Stomach (tissue), 9 donors: ENCODE measurements around the gene PARVB. TPM values are rescaled to one million over a fixed set of nuclear protein-coding genes. Genes with fewer than 3 reads are reported as not detected.

Experiments
- DNase-seq, 2 donors: peaks; one replicate each; pipeline versions ENCODE4 v3.0.0 to v3.0.0-alpha.2; 2013 to 2019
- H3K27ac ChIP-seq, 5 donors: fragments of 200-600 bp in 4 of 5; sonication (generic) in 4 of 5; one replicate each; pipeline ENCODE4 v1.5.1; 2013 to 2019; ENCODE audit warnings: mild to moderate bottlenecking in 1 of 5, moderate library complexity in 1 of 5
- H3K27me3 ChIP-seq, 3 donors: fragments of 200-600 bp; sonication (generic); one replicate each; pipeline ENCODE4 v1.5.1; 2017 to 2019; ENCODE audit warnings: mixed run types in 1 of 3
- H3K36me3 ChIP-seq, 4 donors: fragments of 200-600 bp; sonication (generic); 1 replicate in 3 of 4; 2 replicates in 1 of 4; pipeline ENCODE4 v1.5.1; 2016 to 2019
- H3K4me1 ChIP-seq, 4 donors: fragments of 200-600 bp; sonication (generic); one replicate each; pipeline ENCODE4 v1.5.1; 2016 to 2019
- H3K4me3 ChIP-seq, 4 donors: fragments of 200-600 bp; sonication (generic) in 3 of 4; one replicate each; pipeline ENCODE4 v1.5.1; 2016 to 2019; ENCODE audit warnings: mild to moderate bottlenecking in 1 of 4
- H3K9me3 ChIP-seq, 4 donors: fragments of 200-600 bp; sonication (generic); one replicate each; pipeline ENCODE4 v1.5.1; 2016 to 2019
- CTCF ChIP-seq, 7 experiments: fragments of 450-650 bp in 4 of 7; fragments of 200-600 bp in 3 of 7; sonication (generic) in 3 of 7; IDR thresholded peaks; one replicate each; pipeline ENCODE4 v1.5.1; 2016 to 2019; ENCODE audit warnings: antibody characterized with exemption in 7 of 7, control low read depth in 2 of 7, mild to moderate bottlenecking in 1 of 7
- EP300 ChIP-seq: sonication (generic); formaldehyde crosslinking; IDR thresholded peaks from one replicate; pipeline ENCODE4 v1.6.1; 2017; ENCODE audit warnings: antibody characterized with exemption
- POLR2A ChIP-seq, 4 donors: fragments of 450-650 bp; IDR thresholded peaks; one replicate each; pipeline ENCODE4 v1.6.1; 2016; ENCODE audit warnings: antibody characterized with exemption in 4 of 4, control low read depth in 2 of 4, mild to moderate bottlenecking in 1 of 4, moderate library complexity in 1 of 4
- POLR2AphosphoS5 ChIP-seq, 3 donors: sonication (generic); formaldehyde crosslinking; IDR thresholded peaks; one replicate each; pipeline ENCODE4 v1.6.1; 2016; ENCODE audit warnings: antibody characterized with exemption in 3 of 3
- WGBS, 5 donors: extraction: QIAGEN DNeasy Blood & Tissue Kit in 3 of 5; methylation state at CpG; one replicate each; pipeline versions ENCODE4 v1.1.5 to v1.1.7; 2013 to 2018; 5-methylcytosine and 5-hydroxymethylcytosine counted together
- intact Hi-C: fragments of 100-400 bp; cut with DNase I; formaldehyde crosslinking; loops from one replicate; pipeline ENCODE4 v1.15.1; 2023; ENCODE audit warnings: low total_unique reads
- polyA plus RNA-seq, 3 donors: library from polyadenylated mRNA; stranded (reverse); fragments of 200-250 nt; gene quantifications; one replicate each; pipeline ENCODE4 v1.2.3, GENCODE V29; 2013
- total RNA-seq, 5 donors: library from RNA; depleted of rRNA; stranded (reverse); fragments of >200 nt; gene quantifications; one replicate each; pipeline versions ENCODE4 v1.1.0 to v1.2.3, GENCODE V29; 2014 to 2016
- donor health status: healthy with polysubstance abuse.
- donor health status: Bipolar disorder and iron deficiency.
- donor health status: healthy.

The PARVB gene
- total and polyA plus RNA-seq, 8 donors = 2.9 to 143 (median 19.1) TPM

GRCh38 chr22:44033287-44033686 lies 9.2 kb downstream of the PARVB start:
- intact Hi-C loops = no loop called here
- H3K36me3 ChIP-seq = no peaks in the 10 kb centered on the region
- H3K4me1 ChIP-seq = peaks cover 0 to 16% (median 6%) of the 10 kb centered on the region in 4 donors
- no peak overlapping the region for H3K27ac ChIP-seq
- H3K27me3 ChIP-seq = no peaks in the 10 kb centered on the region
- no peak for DNase-seq
- no peak for TF ChIP-seq POLR2AphosphoS5 (IDR thresholded peaks at IDR 0.05)
- no peak for TF ChIP-seq CTCF (IDR thresholded peaks at IDR 0.05)
- no peak for TF ChIP-seq EP300
- TF ChIP-seq POLR2A (IDR thresholded peaks at IDR 0.05) = no peak
- H3K9me3 ChIP-seq = no peaks in the 10 kb centered on the region
- no peak overlapping the region for H3K4me3 ChIP-seq
- WGBS, 5 donors = 89 to 94% (median 91%) methylated on average over 7 of the region's 7 CpGs

GRCh38 chr22:44033694-44034093 lies 9.6 kb downstream of the PARVB start:
- no peak overlapping the region for H3K27ac ChIP-seq
- WGBS, 5 donors = 73 to 85% (median 77%) methylated on average over 8 of the region's 8 CpGs
- intact Hi-C loops = no loop called here
- H3K9me3 ChIP-seq = no peaks in the 10 kb centered on the region
- no peaks in the 10 kb centered on the region for H3K36me3 ChIP-seq
- H3K4me3 ChIP-seq = no peak overlapping the region
- peaks cover 0 to 16% (median 6%) of the 10 kb centered on the region in 4 donors for H3K4me1 ChIP-seq
- no peaks in the 10 kb centered on the region for H3K27me3 ChIP-seq
- TF ChIP-seq EP300 = no peak
- no peak for TF ChIP-seq POLR2A (IDR thresholded peaks at IDR 0.05)
- no peak for TF ChIP-seq CTCF (IDR thresholded peaks at IDR 0.05)
- no peak for TF ChIP-seq POLR2AphosphoS5 (IDR thresholded peaks at IDR 0.05)
- peak in 1 of 2 donors; percentile 65 for DNase-seq

DNA sequence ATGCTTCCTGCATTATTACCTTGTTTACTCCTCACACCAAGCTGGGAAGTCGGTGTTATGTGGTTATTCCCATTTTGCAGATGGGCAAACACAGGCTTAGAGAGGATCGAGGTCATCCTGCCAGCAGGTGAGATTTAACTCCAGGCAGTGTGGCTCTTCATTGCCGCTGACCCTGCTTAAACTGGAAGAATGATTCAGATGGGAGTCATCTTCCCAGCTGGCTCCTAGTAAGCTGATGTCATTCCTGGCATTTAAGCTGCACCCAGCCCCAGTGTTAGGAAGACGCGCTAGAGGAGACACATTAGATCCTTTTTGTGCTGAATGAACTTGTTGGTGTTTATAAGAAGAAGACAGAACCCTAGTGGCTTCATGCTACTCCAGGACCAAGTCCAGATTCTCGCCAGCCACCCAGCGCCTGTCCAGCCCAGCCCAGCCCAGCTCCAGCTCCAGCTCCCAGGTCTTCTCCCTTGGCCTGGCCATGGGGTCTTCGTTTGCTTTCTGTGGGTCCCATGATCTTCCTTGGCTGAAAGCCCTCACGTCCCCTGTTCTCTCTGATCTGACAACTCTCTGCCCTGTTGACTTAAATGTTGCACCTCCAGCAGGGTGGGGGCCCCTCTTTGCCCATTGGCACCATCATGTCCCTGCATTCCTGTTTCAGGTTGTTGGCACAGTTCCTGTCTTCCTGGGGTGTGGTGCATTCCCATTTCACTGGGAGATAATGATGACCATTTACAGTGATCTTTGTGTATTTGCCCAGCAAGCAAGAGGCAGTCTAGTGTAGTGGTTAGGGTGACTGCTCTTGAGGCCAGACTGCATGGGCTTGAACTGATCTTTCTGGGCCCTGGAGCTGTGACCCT lies 13.6 kb downstream of the PARVB start:
- H3K4me3 ChIP-seq = no peak overlapping the region
- TF ChIP-seq POLR2AphosphoS5 (IDR thresholded peaks at IDR 0.05) = peak in 1 of 3 donors; percentile 73
- TF ChIP-seq POLR2A (IDR thresholded peaks at IDR 0.05) = no peak
- peak overlapping the region in 3 of 5 donors; percentile 10 to 44 (median 40) for H3K27ac ChIP-seq
- peaks cover 0 to 17% (median 6%) of the 10 kb centered on the region in 4 donors for H3K4me1 ChIP-seq
- no peaks in the 10 kb centered on the region for H3K9me3 ChIP-seq
- H3K27me3 ChIP-seq = no peaks in the 10 kb centered on the region
- WGBS, 5 donors = 59 to 80% (median 72%) methylated on average over 9 of the region's 9 CpGs
- intact Hi-C loops = no loop called here
- peak in 1 of 2 donors; percentile 69 for DNase-seq
- H3K36me3 ChIP-seq = no peaks in the 10 kb centered on the region

- DNase-seq = no peak
- Histone ChIP-seq H3K9me3 (no peaks in the 10 kb centered on the region), H3K27me3 (no peaks in the 10 kb centered on the region), H3K27ac (no peak overlapping the region), H3K4me1 (peaks cover 0 to 17% (median 6%) of the 10 kb centered on the region in 4 donors), H3K36me3 (no peaks in the 10 kb centered on the region), H3K4me3 (no peak overlapping the region)
- TF ChIP-seq CTCF (IDR thresholded peaks at IDR 0.05) = no peak
- TF ChIP-seq EP300 = no peak
- no peak for TF ChIP-seq POLR2AphosphoS5 (IDR thresholded peaks at IDR 0.05)
- TF ChIP-seq POLR2A (IDR thresholded peaks at IDR 0.05) = no peak
- WGBS, 5 donors = 90 to 95% (median 94%) methylated on average over 8 of the region's 8 CpGs
- intact Hi-C loops = no loop called here
Measured at GRCh38 chr22:44039566-44040171, 15.6 kb downstream of the PARVB start.
